Peyer's patch (tissue), 4 donors: ENCODE results near the gene PCBP1.
"Not testable (repeated sequence)": the region's sequence is repeated elsewhere in the genome, so short reads cannot be mapped to it uniquely, and the experiment has no call there.

Source experiments
- POLR2A ChIP-seq, 2 donors: fragments of 450-650 bp; IDR thresholded peaks; one replicate each; pipeline ENCODE4 v1.5.1; 2017; ENCODE audit warnings: antibody characterized with exemption in 2 of 2, mild to moderate bottlenecking in 2 of 2, moderate library complexity in 2 of 2
- TF ChIP-seq, protein P1 (sequence below), 6 experiments: fragments of 450-650 bp in 4 of 6; fragments of 200-600 bp in 2 of 6; sonication (generic) in 1 of 6; IDR thresholded peaks; one replicate each; pipeline ENCODE4 v1.5.1; 2017 to 2019; ENCODE audit warnings: antibody characterized with exemption in 6 of 6, mild to moderate bottlenecking in 3 of 6, moderate library complexity in 1 of 6

DNA sequence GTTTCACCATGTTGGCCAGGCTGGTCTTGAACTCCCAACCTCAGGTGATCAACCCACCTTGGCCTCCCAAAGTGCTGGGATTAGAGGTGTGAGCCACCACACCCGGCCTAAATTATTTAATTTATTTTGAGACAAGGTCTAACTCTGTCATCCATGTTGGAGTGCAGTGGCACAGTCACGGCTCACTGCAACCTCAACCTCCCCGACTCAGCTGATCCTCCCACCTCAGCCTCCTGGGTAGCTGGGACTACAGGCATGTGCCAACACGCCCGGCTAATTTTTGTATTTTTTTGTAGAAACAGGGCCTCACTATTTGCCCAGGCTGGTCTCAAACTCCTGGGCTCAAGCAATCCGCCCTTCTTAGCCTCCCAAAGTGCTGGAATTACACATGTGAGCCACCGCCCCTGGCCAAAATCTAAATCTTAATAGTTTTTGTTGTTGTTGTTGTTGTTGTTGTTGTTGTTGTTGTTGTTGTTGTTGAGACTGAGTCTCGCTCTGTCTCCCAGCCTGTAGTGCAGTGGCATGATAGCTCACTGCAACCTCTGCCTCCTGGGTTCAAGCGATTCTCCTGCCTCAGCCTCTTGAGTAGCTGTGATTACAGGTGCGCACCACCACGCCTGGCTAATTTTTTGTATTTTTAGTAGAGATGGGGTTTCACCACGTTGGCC lies 5.4 kb downstream of the PCBP1 start:
- not testable (repeated sequence) for TF ChIP-seq POLR2A (IDR thresholded peaks at IDR 0.05)
- TF ChIP-seq, protein P1, sequence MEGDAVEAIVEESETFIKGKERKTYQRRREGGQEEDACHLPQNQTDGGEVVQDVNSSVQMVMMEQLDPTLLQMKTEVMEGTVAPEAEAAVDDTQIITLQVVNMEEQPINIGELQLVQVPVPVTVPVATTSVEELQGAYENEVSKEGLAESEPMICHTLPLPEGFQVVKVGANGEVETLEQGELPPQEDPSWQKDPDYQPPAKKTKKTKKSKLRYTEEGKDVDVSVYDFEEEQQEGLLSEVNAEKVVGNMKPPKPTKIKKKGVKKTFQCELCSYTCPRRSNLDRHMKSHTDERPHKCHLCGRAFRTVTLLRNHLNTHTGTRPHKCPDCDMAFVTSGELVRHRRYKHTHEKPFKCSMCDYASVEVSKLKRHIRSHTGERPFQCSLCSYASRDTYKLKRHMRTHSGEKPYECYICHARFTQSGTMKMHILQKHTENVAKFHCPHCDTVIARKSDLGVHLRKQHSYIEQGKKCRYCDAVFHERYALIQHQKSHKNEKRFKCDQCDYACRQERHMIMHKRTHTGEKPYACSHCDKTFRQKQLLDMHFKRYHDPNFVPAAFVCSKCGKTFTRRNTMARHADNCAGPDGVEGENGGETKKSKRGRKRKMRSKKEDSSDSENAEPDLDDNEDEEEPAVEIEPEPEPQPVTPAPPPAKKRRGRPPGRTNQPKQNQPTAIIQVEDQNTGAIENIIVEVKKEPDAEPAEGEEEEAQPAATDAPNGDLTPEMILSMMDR (IDR thresholded peaks at IDR 0.05), result not testable (repeated sequence)
